Parathyroid adenoma (tissue), 2 donors: ENCODE results near the gene TSC22D1.
A peak's percentile ranks its signal among the peaks of the same experiment; 100 is the strongest.

Experiments
- H2AFZ ChIP-seq: fragments of 300-600 bp; sonication (generic); one replicate; pipeline ENCODE4 v1.7.0; 2017; ENCODE audit warnings: antibody characterized with exemption, mild to moderate bottlenecking
- H3K27ac ChIP-seq: fragments of 300-600 bp; sonication (generic); one replicate; pipeline ENCODE4 v1.7.0; 2017
- H3K27me3 ChIP-seq: fragments of 300-600 bp; sonication (generic); one replicate; pipeline ENCODE4 v1.7.0; 2017; ENCODE audit warnings: low read length; ENCODE audit not compliant: control insufficient read depth, insufficient read depth
- H3K36me3 ChIP-seq: fragments of 300-600 bp; sonication (generic); one replicate; pipeline ENCODE4 v1.7.0; 2017; ENCODE audit warnings: low read length; ENCODE audit not compliant: control insufficient read depth, insufficient read depth
- H3K4me1 ChIP-seq: fragments of 300-600 bp; sonication (generic); one replicate; pipeline ENCODE4 v1.7.0; 2017; ENCODE audit warnings: control low read depth
- H3K4me2 ChIP-seq: fragments of 300-600 bp; sonication (generic); one replicate; pipeline ENCODE4 v1.7.0; 2017; ENCODE audit warnings: low read length
- H3K4me3 ChIP-seq: fragments of 300-600 bp; sonication (generic); one replicate; pipeline ENCODE4 v1.7.0; 2017; ENCODE audit warnings: low read depth, low read length
- H3K79me2 ChIP-seq: fragments of 300-600 bp; sonication (generic); one replicate; pipeline ENCODE4 v1.7.0; 2017; ENCODE audit warnings: control low read depth
- H3K9ac ChIP-seq: fragments of 300-600 bp; sonication (generic); one replicate; pipeline ENCODE4 v1.7.0; 2017; ENCODE audit warnings: mild to moderate bottlenecking
- H3K9me3 ChIP-seq: fragments of 300-600 bp; sonication (generic); one replicate; pipeline ENCODE4 v1.7.0; 2017; ENCODE audit warnings: low read length; ENCODE audit not compliant: control insufficient read depth
- CTCF ChIP-seq: fragments of 300-600 bp; sonication (generic); IDR thresholded peaks from one replicate; pipeline ENCODE4 v1.7.0; 2017; ENCODE audit warnings: antibody characterized with exemption, mild to moderate bottlenecking
- donor health status: primary hyperparathyroidism.

Gene TSC22D1

GRCh38 chr13:44437356-44438233, 138.5 kb downstream of the TSC22D1 start:
- Histone ChIP-seq H3K4me3 (peak overlapping the region; percentile 97), H3K4me2 (peak overlapping the region; percentile 73), H3K9ac (no peak overlapping the region), H3K27me3 (no peaks in the 10 kb centered on the region), H3K36me3 (no peaks in the 10 kb centered on the region), H3K9me3 (no peaks in the 10 kb centered on the region), H3K27ac (peak overlapping the region; percentile 97), H2AFZ (peak overlapping the region; percentile 69), H3K79me2 (no peaks in the 10 kb centered on the region), H3K4me1 (no peaks in the 10 kb centered on the region)
- peak; percentile 32 for TF ChIP-seq CTCF

GRCh38 chr13:44436589-44437337, 139.4 kb downstream of the TSC22D1 start:
- Histone ChIP-seq H3K9me3 (no peaks in the 10 kb centered on the region), H2AFZ (peak overlapping the region; percentile 69), H3K36me3 (no peaks in the 10 kb centered on the region), H3K9ac (peak overlapping the region; percentile 53), H3K27me3 (no peaks in the 10 kb centered on the region), H3K4me1 (no peaks in the 10 kb centered on the region), H3K79me2 (no peaks in the 10 kb centered on the region), H3K4me3 (peak overlapping the region; percentile 97), H3K4me2 (peak overlapping the region; percentile 82), H3K27ac (peak overlapping the region; percentile 97)
- no peak for TF ChIP-seq CTCF

GRCh38 chr13:44435919-44436510, 140.1 kb downstream of the TSC22D1 start:
- Histone ChIP-seq H2AFZ (peak overlapping the region; percentile 66), H3K4me3 (peak overlapping the region; percentile 97), H3K4me2 (peak overlapping the region; percentile 82), H3K27me3 (no peaks in the 10 kb centered on the region), H3K27ac (peak overlapping the region; percentile 97), H3K36me3 (no peaks in the 10 kb centered on the region), H3K9me3 (no peaks in the 10 kb centered on the region), H3K9ac (peak overlapping the region; percentile 53), H3K79me2 (no peaks in the 10 kb centered on the region), H3K4me1 (no peaks in the 10 kb centered on the region)
- TF ChIP-seq CTCF: no peak

GRCh38 chr13:44435142-44435918, 140.8 kb downstream of the TSC22D1 start:
- H3K4me1 ChIP-seq: no peaks in the 10 kb centered on the region
- peak overlapping the region; percentile 97 for H3K4me3 ChIP-seq
- peak overlapping the region; percentile 66 for H2AFZ ChIP-seq
- no peaks in the 10 kb centered on the region for H3K9me3 ChIP-seq
- H3K79me2 ChIP-seq: no peaks in the 10 kb centered on the region
- H3K27me3 ChIP-seq: no peaks in the 10 kb centered on the region
- H3K36me3 ChIP-seq: no peaks in the 10 kb centered on the region
- peak overlapping the region; percentile 82 for H3K4me2 ChIP-seq
- TF ChIP-seq CTCF: no peak
- H3K9ac ChIP-seq: peak overlapping the region; percentile 53
- H3K27ac ChIP-seq: peak overlapping the region; percentile 97
